MM.1S (cell line): Measurements from ENCODE around the gene NEU4.

ENCODE experiments used
- DNase-seq: peaks from one replicate; pipeline ENCODE4 v3.0.0-alpha.2; 2015
- H2AFZ ChIP-seq: fragments of 300-600 bp; sonication (generic); 2 replicates; pipeline ENCODE4 v1.6.0; 2016; ENCODE audit warnings: antibody characterized with exemption, low read length
- H3F3A ChIP-seq: fragments of 300-600 bp; sonication (generic); 2 replicates; pipeline ENCODE4 v1.6.1; 2016; ENCODE audit warnings: mild to moderate bottlenecking, antibody characterized with exemption, low read length, moderate library complexity, mixed read lengths; ENCODE audit not compliant: insufficient read depth
- H3K27ac ChIP-seq: fragments of 300-600 bp; sonication (generic); 2 replicates; pipeline ENCODE4 v1.5.1; 2016; ENCODE audit warnings: mild to moderate bottlenecking, low read length
- H3K27me3 ChIP-seq: fragments of 300-600 bp; sonication (generic); replicated peaks from 2 replicates; pipeline ENCODE4 v1.6.0; 2016; ENCODE audit warnings: low read length; ENCODE audit not compliant: insufficient read depth
- H3K36me3 ChIP-seq: fragments of 300-600 bp; sonication (generic); replicated peaks from 2 replicates; pipeline ENCODE4 v1.6.1; 2016; ENCODE audit warnings: mild to moderate bottlenecking, low read length, mixed read lengths; ENCODE audit not compliant: insufficient read depth
- H3K4me1 ChIP-seq: fragments of 300-600 bp; sonication (generic); 2 replicates; pipeline ENCODE4 v1.6.1; 2016; ENCODE audit warnings: low read length, mixed read lengths
- H3K4me2 ChIP-seq: fragments of 300-600 bp; sonication (generic); 2 replicates; pipeline ENCODE4 v1.6.0; 2016; ENCODE audit warnings: low read depth, low read length
- H3K4me3 ChIP-seq: fragments of 300-600 bp; sonication (generic); 2 replicates; pipeline ENCODE4 v1.5.1; 2016; ENCODE audit warnings: low read length, mixed read lengths
- H3K79me2 ChIP-seq: fragments of 300-600 bp; sonication (generic); 2 replicates; pipeline ENCODE4 v1.6.1; 2016; ENCODE audit warnings: mixed run types, low read length, mixed read lengths
- H3K9ac ChIP-seq: fragments of 300-600 bp; sonication (generic); 2 replicates; pipeline ENCODE4 v1.6.1; 2016; ENCODE audit warnings: low read length, mixed read lengths
- H3K9me2 ChIP-seq: fragments of 300-600 bp; sonication (generic); replicated peaks from 2 replicates; pipeline ENCODE4 v1.6.1; 2016; ENCODE audit warnings: mild to moderate bottlenecking, low read length, mixed read lengths; ENCODE audit not compliant: insufficient read depth
- H3K9me3 ChIP-seq: fragments of 300-600 bp; sonication (generic); replicated peaks from 2 replicates; pipeline ENCODE4 v1.6.1; 2016; ENCODE audit warnings: mild to moderate bottlenecking, low read length, mixed read lengths; ENCODE audit not compliant: insufficient read depth
- H4K20me1 ChIP-seq: fragments of 300-600 bp; sonication (generic); 2 replicates; pipeline ENCODE4 v1.6.1; 2016; ENCODE audit warnings: mild to moderate bottlenecking, low read length, moderate library complexity, mixed read lengths; ENCODE audit not compliant: insufficient read depth
- EZH2 ChIP-seq: fragments of 300-600 bp; sonication (generic); optimal IDR thresholded peaks from 2 replicates; pipeline ENCODE3; 2017; ENCODE audit warnings: low read depth, mild to moderate bottlenecking, antibody characterized with exemption, low read length, mixed read lengths
- EZH2phosphoT487 ChIP-seq: fragments of 300-600 bp; sonication (generic); IDR thresholded peaks from 2 replicates; pipeline ENCODE4 v1.6.1; 2018; ENCODE audit warnings: antibody characterized with exemption, low read length
- TF ChIP-seq, protein P1 (sequence below): fragments of 300-600 bp; sonication (generic); IDR thresholded peaks from 2 replicates; pipeline ENCODE4 v1.5.1; 2016; ENCODE audit warnings: antibody characterized with exemption, low read length, mixed read lengths

The NEU4 gene

DNA sequence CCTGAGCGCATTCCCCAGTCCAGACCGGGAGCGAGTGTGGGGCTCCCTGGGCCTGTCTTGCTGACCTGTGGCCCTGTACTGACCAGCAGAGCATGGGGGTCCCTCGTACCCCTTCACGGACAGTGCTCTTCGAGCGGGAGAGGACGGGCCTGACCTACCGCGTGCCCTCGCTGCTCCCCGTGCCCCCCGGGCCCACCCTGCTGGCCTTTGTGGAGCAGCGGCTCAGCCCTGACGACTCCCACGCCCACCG, 5.3 kb downstream of the NEU4 start:
- no peaks in the 10 kb centered on the region for H3K79me2 ChIP-seq
- H3K27ac ChIP-seq, result no peak overlapping the region
- no peak overlapping the region for H3K9ac ChIP-seq
- no peaks in the 10 kb centered on the region for H3K9me2 ChIP-seq
- no peak overlapping the region for H2AFZ ChIP-seq
- no peaks in the 10 kb centered on the region for H3K9me3 ChIP-seq
- H3K4me3 ChIP-seq, result no peak overlapping the region
- TF ChIP-seq, protein P1, sequence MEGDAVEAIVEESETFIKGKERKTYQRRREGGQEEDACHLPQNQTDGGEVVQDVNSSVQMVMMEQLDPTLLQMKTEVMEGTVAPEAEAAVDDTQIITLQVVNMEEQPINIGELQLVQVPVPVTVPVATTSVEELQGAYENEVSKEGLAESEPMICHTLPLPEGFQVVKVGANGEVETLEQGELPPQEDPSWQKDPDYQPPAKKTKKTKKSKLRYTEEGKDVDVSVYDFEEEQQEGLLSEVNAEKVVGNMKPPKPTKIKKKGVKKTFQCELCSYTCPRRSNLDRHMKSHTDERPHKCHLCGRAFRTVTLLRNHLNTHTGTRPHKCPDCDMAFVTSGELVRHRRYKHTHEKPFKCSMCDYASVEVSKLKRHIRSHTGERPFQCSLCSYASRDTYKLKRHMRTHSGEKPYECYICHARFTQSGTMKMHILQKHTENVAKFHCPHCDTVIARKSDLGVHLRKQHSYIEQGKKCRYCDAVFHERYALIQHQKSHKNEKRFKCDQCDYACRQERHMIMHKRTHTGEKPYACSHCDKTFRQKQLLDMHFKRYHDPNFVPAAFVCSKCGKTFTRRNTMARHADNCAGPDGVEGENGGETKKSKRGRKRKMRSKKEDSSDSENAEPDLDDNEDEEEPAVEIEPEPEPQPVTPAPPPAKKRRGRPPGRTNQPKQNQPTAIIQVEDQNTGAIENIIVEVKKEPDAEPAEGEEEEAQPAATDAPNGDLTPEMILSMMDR, result no peak
- TF ChIP-seq EZH2, result no peak
- TF ChIP-seq EZH2phosphoT487, result no peak
- DNase-seq, result no peak
- H3K4me2 ChIP-seq, result no peak overlapping the region
- peaks cover 82% of the 10 kb centered on the region for H3K27me3 ChIP-seq
- no peaks in the 10 kb centered on the region for H4K20me1 ChIP-seq
- H3F3A ChIP-seq, result no peaks in the 10 kb centered on the region
- H3K4me1 ChIP-seq, result no peaks in the 10 kb centered on the region
- no peaks in the 10 kb centered on the region for H3K36me3 ChIP-seq

DNA sequence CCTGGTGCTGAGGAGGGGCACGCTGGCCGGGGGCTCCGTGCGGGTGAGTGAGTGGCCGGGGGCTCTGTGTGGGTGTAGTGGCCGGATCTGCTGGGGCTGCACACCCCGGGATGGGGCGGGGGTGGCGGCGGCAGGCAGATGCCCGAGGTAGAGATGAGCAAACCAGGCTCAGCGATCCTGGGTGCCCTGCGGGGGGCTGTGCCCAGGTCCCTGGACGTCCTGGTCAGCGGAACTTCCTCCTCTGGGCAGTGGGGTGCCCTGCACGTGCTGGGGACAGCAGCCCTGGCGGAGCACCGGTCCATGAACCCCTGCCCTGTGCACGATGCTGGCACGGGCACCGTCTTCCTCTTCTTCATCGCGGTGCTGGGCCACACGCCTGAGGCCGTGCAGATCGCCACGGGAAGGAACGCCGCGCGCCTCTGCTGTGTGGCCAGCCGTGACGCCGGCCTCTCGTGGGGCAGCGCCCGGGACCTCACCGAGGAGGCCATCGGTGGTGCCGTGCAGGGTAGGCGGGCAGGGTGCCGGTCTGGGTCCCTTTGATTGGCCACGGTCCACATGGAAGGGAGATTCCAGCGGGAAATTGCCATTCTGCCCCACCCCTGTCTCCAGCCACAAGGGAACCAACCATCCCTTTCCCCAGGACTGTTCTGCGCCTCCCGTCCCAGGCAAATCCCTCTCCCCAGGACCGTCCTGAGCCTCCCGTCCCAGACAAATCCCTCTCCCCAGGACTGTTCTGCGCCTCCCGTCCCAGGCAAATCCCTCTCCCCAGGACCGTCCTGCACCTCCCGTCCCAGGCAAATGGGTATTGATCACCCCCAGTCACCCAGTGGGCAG, 5.9 kb downstream of the NEU4 start:
- H3K36me3 ChIP-seq, result no peaks in the 10 kb centered on the region
- H3K79me2 ChIP-seq, result no peaks in the 10 kb centered on the region
- H3K4me3 ChIP-seq, result no peak overlapping the region
- TF ChIP-seq EZH2phosphoT487 (no peak), EZH2 (no peak)
- TF ChIP-seq, protein P1, result no peak
- H3F3A ChIP-seq, result no peaks in the 10 kb centered on the region
- H3K9me2 ChIP-seq, result no peaks in the 10 kb centered on the region
- no peak overlapping the region for H2AFZ ChIP-seq
- DNase-seq, result no peak
- H3K27me3 ChIP-seq, result peaks cover 77% of the 10 kb centered on the region
- H3K27ac ChIP-seq, result no peak overlapping the region
- H3K4me2 ChIP-seq, result no peak overlapping the region
- H3K4me1 ChIP-seq, result no peaks in the 10 kb centered on the region
- H4K20me1 ChIP-seq, result no peaks in the 10 kb centered on the region
- no peaks in the 10 kb centered on the region for H3K9me3 ChIP-seq
- no peak overlapping the region for H3K9ac ChIP-seq

DNA sequence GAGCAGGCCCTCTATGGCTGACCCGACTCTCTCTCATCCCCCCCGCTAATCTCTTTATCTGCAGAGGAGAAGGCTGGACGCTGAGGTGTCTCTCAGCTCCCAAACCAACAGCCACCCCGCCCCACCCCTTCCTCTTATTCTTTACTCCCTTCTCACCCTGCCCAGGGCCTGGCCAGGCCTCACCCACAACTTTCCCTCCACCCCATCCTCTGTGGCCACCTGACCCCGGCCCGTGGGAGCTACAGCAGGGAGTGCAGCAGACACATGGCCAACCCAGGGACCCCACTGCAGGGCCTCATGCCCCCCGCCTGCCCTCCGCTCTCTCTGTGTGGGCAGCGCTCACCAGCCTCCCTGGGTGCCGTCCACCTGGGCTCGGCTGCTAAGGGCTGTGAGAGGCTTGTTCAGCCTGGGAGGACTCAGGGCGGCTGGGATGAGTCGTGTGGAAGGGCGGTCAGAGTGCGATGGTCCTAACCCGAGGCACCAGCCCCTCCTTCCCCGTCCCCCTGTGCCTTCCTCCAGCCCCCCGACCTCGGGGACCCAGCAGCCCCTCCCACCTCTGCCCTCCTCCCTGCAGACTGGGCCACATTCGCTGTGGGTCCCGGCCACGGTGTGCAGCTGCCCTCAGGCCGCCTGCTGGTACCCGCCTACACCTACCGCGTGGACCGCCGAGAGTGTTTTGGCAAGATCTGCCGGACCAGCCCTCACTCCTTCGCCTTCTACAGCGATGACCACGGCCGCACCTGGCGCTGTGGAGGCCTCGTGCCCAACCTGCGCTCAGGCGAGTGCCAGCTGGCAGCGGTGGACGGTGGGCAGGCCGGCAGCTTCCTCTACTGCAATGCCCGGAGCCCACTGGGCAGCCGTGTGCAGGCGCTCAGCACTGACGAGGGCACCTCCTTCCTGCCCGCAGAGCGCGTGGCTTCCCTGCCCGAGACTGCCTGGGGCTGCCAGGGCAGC, 6.8 kb downstream of the NEU4 start:
- H4K20me1 ChIP-seq, result no peaks in the 10 kb centered on the region
- H3K9me2 ChIP-seq, result no peaks in the 10 kb centered on the region
- peaks cover 82% of the 10 kb centered on the region for H3K27me3 ChIP-seq
- no peaks in the 10 kb centered on the region for H3K9me3 ChIP-seq
- no peak overlapping the region for H3K4me2 ChIP-seq
- no peak overlapping the region for H3K9ac ChIP-seq
- H3K36me3 ChIP-seq, result no peaks in the 10 kb centered on the region
- no peak for DNase-seq
- no peaks in the 10 kb centered on the region for H3K4me1 ChIP-seq
- H2AFZ ChIP-seq, result no peak overlapping the region
- no peak overlapping the region for H3K4me3 ChIP-seq
- no peak overlapping the region for H3K27ac ChIP-seq
- H3F3A ChIP-seq, result no peaks in the 10 kb centered on the region
- TF ChIP-seq, protein P1, result no peak
- no peak for TF ChIP-seq EZH2phosphoT487
- no peak for TF ChIP-seq EZH2
- no peaks in the 10 kb centered on the region for H3K79me2 ChIP-seq
